Testis (tissue), 2 donors: ENCODE results near the gene NCOR1.

Experiments used
- CTCF ChIP-seq, 3 experiments: fragments of 450-650 bp in 2 of 3; fragments of 200-600 bp in 1 of 3; sonication (generic) in 1 of 3; IDR thresholded peaks; one replicate each; pipeline ENCODE4 v1.5.1; 2016 to 2019; ENCODE audit warnings: antibody characterized with exemption in 3 of 3, mild to moderate bottlenecking in 2 of 3, moderate library complexity in 1 of 3
- POLR2A ChIP-seq: fragments of 450-650 bp; IDR thresholded peaks from one replicate; pipeline ENCODE4 v1.6.1; 2017; ENCODE audit warnings: antibody characterized with exemption, mild to moderate bottlenecking, moderate library complexity

GRCh38 chr17:16025202-16025601 is 190.1 kb downstream of the NCOR1 start:
- TF ChIP-seq CTCF (IDR thresholded peaks at IDR 0.05): no peak
- no peak for TF ChIP-seq POLR2A
